Skeletal muscle satellite cell (primary cell): ENCODE data around the gene CD4.

Experiments
- H3K27me3 ChIP-seq: 2 replicates; pipeline ENCODE4 v1.7.0; 2013; ENCODE audit warnings: low read length; ENCODE audit not compliant: control insufficient read depth, insufficient read depth
- H3K36me3 ChIP-seq: 2 replicates; pipeline ENCODE4 v1.7.0; 2013; ENCODE audit warnings: mild to moderate bottlenecking, control low read depth, low read length; ENCODE audit not compliant: insufficient read depth
- H3K4me1 ChIP-seq: 2 replicates; pipeline ENCODE4 v1.7.0; 2013; ENCODE audit warnings: low read length; ENCODE audit not compliant: control insufficient read depth, insufficient read depth
- H3K4me2 ChIP-seq: 2 replicates; pipeline ENCODE4 v1.7.0; 2013; ENCODE audit warnings: mild to moderate bottlenecking, low read length
- H3K4me3 ChIP-seq: 2 replicates; pipeline ENCODE4 v1.7.0; 2013; ENCODE audit warnings: low read length
- H3K9ac ChIP-seq: 2 replicates; pipeline ENCODE4 v1.7.0; 2013; ENCODE audit warnings: mild to moderate bottlenecking, low read depth, low read length, moderate library complexity
- H3K9me3 ChIP-seq: replicated peaks from 2 replicates; pipeline ENCODE4 v1.7.0; 2013; ENCODE audit warnings: mild to moderate bottlenecking, control low read depth, low read length

Gene CD4

GRCh38 chr12:6827982-6828780 lies 38.9 kb downstream of the CD4 start, which contains the start of gene P3H3:
Gene P3H3 (plus strand): TSS chr12:6828407. CDS start chr12:6828441, 34 bp downstream.
- Histone ChIP-seq H3K4me1 (peaks cover 25% of the 10 kb centered on the region), H3K9me3 (no peaks in the 10 kb centered on the region), H3K4me3 (peak within 1 kb of the TSS; percentile 83), H3K9ac (peak within 1 kb of the TSS; percentile 86), H3K4me2 (peak within 1 kb of the TSS; percentile 91), H3K36me3 (peaks cover 25% of the 10 kb centered on the region), H3K27me3 (peaks cover 7% of the 10 kb centered on the region)

GRCh38 chr12:6828781-6829535 lies 39.6 kb downstream of the CD4 start:
- peak overlapping the region; percentile 86 for H3K9ac ChIP-seq
- peaks cover 31% of the 10 kb centered on the region for H3K36me3 ChIP-seq
- H3K27me3 ChIP-seq, result peaks cover 4% of the 10 kb centered on the region
- H3K4me2 ChIP-seq, result peak overlapping the region; percentile 91
- no peaks in the 10 kb centered on the region for H3K9me3 ChIP-seq
- peak overlapping the region; percentile 83 for H3K4me3 ChIP-seq
- peaks cover 25% of the 10 kb centered on the region for H3K4me1 ChIP-seq

- peak overlapping the region; percentile 83 for H3K4me3 ChIP-seq
- H3K4me2 ChIP-seq, result peak overlapping the region; percentile 91
- no peaks in the 10 kb centered on the region for H3K9me3 ChIP-seq
- H3K9ac ChIP-seq, result peak overlapping the region; percentile 86
- H3K36me3 ChIP-seq, result peaks cover 36% of the 10 kb centered on the region
- H3K4me1 ChIP-seq, result peaks cover 25% of the 10 kb centered on the region
- peaks cover 4% of the 10 kb centered on the region for H3K27me3 ChIP-seq
These were observed 40.4 kb downstream of the CD4 start for GRCh38 chr12:6829536-6830220.

- H3K9me3 ChIP-seq, result no peaks in the 10 kb centered on the region
- peaks cover 36% of the 10 kb centered on the region for H3K36me3 ChIP-seq
- H3K4me3 ChIP-seq, result no peak overlapping the region
- no peaks in the 10 kb centered on the region for H3K27me3 ChIP-seq
- H3K4me2 ChIP-seq, result peak overlapping the region; percentile 91
- peak overlapping the region; percentile 86 for H3K9ac ChIP-seq
- peaks cover 18% of the 10 kb centered on the region for H3K4me1 ChIP-seq
These were observed 41.1 kb downstream of the CD4 start for GRCh38 chr12:6830286-6830890.

- Histone ChIP-seq H3K9me3 (no peaks in the 10 kb centered on the region), H3K4me2 (no peak overlapping the region), H3K9ac (no peak overlapping the region), H3K4me1 (peaks cover 17% of the 10 kb centered on the region), H3K4me3 (no peak overlapping the region), H3K36me3 (peaks cover 38% of the 10 kb centered on the region), H3K27me3 (no peaks in the 10 kb centered on the region)
These were observed 41.7 kb downstream of the CD4 start for GRCh38 chr12:6830999-6831398.

GRCh38 chr12:6831450-6831995 lies 42.2 kb downstream of the CD4 start:
- no peak overlapping the region for H3K9ac ChIP-seq

GRCh38 chr12:6832125-6832524 lies 42.8 kb downstream of the CD4 start:
- no peak overlapping the region for H3K4me3 ChIP-seq
- H3K4me2 ChIP-seq, result no peak overlapping the region
- H3K9me3 ChIP-seq, result no peaks in the 10 kb centered on the region
- H3K27me3 ChIP-seq, result no peaks in the 10 kb centered on the region
- H3K9ac ChIP-seq, result no peak overlapping the region
- peaks cover 14% of the 10 kb centered on the region for H3K4me1 ChIP-seq
- peaks cover 49% of the 10 kb centered on the region for H3K36me3 ChIP-seq

More at GRCh38 chr12:6831450-6831995, 42.2 kb downstream of the CD4 start:
- Histone ChIP-seq H3K36me3 (peaks cover 43% of the 10 kb centered on the region), H3K4me3 (no peak overlapping the region), H3K9me3 (no peaks in the 10 kb centered on the region), H3K27me3 (no peaks in the 10 kb centered on the region), H3K4me1 (peaks cover 17% of the 10 kb centered on the region), H3K4me2 (no peak overlapping the region)

- Histone ChIP-seq H3K4me3 (no peak overlapping the region), H3K9ac (no peak overlapping the region), H3K4me2 (no peak overlapping the region), H3K27me3 (no peaks in the 10 kb centered on the region), H3K9me3 (no peaks in the 10 kb centered on the region), H3K36me3 (peaks cover 61% of the 10 kb centered on the region), H3K4me1 (peaks cover 9% of the 10 kb centered on the region)
These were observed 44.0 kb downstream of the CD4 start for GRCh38 chr12:6833189-6833890.

- H3K36me3 ChIP-seq, result peaks cover 70% of the 10 kb centered on the region
These were observed 44.9 kb downstream of the CD4 start for GRCh38 chr12:6834254-6834653.

GRCh38 chr12:6834873-6835272 lies 45.5 kb downstream of the CD4 start:
- Histone ChIP-seq H3K9me3 (no peaks in the 10 kb centered on the region), H3K4me1 (peaks cover 4% of the 10 kb centered on the region), H3K4me3 (no peak overlapping the region), H3K4me2 (no peak overlapping the region), H3K9ac (no peak overlapping the region), H3K36me3 (peaks cover 75% of the 10 kb centered on the region), H3K27me3 (no peaks in the 10 kb centered on the region)

More at GRCh38 chr12:6834254-6834653, 44.9 kb downstream of the CD4 start:
- Histone ChIP-seq H3K9ac (no peak overlapping the region), H3K4me3 (no peak overlapping the region), H3K4me1 (peaks cover 9% of the 10 kb centered on the region), H3K9me3 (no peaks in the 10 kb centered on the region), H3K27me3 (no peaks in the 10 kb centered on the region), H3K4me2 (no peak overlapping the region)
